ENCODE measurements around the gene TMTC1.

The TMTC1 gene

DNA sequence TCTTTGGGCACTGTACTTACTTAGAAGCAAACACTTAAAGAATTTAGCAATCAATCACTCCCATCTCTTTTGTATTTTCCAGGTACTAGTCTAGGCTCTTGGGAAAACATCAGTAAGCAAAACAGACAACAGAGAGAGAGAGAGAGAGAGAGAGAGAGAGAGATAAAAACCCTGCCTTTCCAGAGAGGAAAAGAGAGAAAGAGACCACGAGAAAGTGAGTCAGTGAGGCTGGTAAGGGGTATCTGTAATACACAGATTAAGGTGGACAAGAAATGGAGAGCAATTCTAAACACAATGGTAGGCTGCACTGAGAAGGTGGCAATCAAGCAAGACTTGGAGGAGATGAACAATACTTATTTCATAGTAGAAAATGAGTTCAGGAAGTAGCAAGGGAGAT, 166.3 kb downstream of the TMTC1 start:
- DNase-seq, result no peak

DNA sequence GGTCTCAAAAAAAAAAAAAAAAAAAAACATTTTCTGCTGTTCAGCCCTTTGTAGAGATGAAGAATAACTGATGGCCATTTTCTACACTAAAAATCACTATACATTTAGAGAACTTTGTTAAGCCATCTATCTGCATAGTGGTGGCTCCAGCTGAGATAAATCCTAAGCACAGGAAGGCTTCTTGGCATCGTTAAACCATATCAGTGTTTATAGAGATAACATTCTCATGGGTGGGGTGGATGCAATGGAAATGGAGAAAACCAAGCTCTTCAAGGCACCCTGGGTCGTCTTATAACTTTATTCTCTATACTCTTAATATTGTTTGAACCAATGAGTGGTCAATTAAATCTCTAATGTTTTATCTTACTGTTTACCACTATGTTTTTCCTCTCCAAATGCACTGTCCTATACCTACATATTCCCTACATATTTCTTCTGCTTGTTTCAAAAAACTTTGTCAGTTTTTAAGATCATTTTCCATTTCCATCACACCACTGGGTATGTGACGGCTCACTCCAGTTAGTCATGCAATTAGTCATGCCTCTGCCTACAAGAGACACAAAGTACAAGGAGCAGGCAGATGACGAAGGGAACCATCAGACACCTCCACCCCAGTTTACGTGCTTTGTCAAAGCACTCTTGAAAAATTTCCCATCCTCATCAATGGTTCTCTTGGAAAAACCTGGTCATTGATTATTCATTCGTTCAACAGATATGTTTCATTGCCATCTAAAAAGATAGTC, 166.9 kb downstream of the TMTC1 start:
- peak in 1 of 56 donors; percentile 11 for DNase-seq

DNA sequence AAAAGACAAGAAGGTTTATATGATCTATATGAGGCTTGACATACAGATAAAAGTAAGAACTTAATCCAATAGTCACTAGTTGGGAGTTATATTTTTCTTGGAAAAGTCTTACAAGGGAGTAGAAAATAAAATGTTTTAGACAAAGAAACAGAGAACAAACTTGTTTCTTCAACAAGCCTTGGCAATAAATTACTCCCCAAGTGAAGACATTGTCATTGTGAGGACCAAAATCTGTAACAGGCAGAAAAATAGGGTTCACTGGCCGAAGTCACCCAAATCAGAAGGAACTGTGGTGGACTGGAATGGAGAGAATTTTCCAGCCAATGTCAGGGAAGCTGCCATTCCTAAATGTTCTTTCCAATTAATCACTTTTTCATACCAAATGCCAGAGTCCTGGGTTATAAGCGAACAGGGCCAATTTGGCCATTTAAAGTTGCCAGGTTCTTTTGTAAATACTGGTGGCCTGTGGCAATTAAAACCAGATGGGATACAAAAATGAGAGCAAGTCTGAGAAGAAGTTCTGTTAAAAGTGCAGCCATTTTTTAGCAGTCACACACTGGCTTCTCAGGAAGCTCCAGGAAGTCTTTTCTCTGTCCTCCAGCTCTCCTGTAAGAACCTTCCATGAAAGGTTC, 168.9 kb downstream of the TMTC1 start:
- DNase-seq, result no peak

DNA sequence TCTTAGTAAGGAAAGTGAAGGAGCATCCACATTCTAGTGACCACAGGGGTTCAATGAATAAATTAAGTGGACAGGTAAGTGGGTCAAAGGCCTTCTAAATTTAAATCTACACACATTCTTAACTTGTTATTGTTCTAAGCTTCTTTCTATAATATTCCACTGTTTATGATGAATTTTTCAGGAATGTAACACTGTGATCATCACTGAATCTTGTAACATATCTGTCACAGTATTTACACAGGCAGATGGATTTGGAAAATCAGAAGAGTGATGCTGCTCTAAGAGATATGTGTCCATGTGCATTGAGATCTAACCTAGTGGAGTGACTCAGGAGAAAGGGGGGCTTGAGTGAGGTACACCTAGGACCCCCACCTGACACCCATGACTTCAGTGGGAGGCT, 170.8 kb downstream of the TMTC1 start:
- no peak for DNase-seq

DNA sequence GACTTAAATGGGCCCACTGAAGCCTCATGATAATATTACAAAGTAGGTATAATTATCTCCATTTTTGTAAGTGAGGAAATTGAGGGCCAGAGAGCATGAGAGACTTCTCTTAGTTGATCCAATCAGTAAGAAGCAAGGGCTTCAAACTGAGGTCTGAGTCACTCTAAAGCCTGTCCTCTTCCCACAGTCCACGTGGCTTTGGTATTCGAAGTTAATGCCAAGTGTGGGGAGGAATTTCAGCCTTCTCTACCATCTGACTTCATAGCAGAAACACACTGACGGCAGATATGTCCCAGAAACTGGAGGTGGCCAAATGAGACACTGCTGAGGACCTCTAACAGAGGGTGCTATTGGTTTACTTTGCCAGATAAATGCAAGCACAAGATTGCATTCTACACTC, 171.8 kb downstream of the TMTC1 start:
- DNase-seq, result no peak

DNA sequence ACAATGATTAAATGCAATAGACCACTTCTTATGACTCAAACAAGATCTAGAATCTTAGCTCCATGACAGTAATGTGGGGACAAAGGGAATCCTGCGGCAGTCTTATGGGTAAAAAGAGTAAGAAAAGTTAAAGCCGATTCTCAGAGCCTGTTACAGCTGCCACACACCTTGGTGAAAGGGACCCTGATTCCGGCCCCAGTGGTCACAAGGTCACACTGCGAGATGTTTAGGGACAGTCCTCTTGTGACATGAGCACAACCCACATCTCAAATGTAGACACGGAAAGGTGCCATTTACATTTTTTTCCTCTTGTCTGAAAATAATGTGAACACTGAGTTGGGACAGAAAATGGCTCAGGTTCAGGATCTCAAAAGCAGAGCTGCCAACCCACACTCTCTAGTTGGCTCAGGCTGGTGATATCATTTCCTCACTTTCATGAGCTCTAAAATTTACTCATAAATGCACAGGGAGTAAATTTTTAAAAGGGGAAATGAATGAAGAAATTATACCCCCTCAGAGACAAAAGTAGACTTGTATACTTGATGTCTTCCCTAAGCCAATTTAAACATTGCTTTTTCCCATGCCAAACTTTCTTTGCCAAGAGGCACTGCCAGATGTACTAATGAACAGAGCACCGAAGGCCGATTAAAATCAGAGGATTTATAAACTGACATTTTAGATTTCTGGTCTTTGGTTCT, 173.1 kb downstream of the TMTC1 start:
- DNase-seq, result no peak

DNA sequence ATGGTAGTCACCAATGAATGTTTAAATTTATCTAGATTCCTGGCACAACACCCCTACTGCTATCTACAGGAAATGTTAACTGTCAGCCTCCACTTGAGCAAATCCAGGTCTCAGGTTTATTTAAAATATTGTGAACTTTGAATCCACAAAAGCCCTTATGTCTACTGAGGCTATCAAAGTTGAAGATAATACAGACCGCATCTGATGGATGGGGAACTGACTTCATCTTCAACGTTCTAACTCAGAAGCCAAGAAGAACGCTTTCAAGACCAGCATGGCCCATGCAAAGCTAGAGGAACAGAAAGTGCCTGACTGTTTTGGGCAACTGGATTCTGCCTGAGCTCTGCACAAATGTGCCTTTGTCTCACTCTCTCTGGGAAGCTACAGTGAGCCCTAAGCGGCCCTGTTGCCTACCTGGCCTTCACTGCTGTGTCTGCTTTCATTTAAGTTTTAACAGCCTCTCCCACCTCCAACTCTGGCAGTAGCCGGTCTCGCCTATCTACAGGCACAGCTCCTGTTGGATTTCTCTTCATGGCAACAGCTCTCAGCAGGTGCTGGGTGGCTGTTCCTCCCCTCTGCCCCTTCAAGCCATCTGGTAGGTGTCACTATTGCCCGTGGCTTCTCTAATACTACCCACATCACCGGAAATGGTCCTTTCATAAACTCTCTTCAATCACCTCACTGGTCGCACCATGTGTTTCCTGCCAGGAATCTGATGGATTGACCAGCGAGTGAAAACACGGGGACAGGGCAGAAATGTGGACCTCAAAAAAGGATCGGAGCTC, 174.1 kb downstream of the TMTC1 start:
- DNase-seq, result no peak

DNA sequence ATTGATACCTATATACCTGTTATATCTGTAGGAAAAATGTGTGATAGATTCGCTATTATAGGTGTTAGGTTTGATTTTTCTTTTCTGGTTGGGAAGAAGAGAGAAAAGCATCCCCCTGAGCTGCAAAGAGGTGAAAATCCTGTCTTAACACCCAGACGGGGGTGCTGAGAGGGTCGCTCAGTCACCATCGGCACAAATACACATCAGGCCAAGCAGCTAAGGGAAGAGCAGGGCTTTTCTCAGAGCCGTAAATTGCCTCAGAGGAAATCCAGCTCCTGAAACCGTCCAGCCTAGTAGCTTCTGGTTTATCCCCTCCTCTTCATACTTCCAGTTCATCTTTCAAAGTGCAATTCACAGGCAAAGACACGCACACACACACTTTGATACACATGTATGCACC, 175.2 kb downstream of the TMTC1 start:
- DNase-seq, result no peak

DNA sequence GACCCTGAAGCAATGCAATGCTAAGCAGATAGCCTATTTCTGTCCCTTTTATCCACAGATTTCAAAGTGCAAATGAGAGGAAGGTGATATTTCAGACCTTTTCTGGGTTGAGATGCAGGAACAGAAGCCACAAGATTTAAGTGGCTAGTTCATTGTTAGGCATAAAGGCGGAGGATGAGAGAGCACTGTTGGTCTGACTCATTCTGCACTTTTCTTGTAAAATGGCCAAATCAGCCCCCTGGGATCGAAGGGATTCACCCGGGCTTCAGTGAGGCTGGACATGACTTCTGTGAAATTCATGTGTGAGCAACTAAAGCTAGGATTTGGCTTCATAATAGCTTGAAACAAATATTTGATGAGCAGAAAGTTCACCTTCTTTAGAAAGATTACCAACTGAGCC, 184.4 kb downstream of the TMTC1 start:
- no peak for DNase-seq

DNA sequence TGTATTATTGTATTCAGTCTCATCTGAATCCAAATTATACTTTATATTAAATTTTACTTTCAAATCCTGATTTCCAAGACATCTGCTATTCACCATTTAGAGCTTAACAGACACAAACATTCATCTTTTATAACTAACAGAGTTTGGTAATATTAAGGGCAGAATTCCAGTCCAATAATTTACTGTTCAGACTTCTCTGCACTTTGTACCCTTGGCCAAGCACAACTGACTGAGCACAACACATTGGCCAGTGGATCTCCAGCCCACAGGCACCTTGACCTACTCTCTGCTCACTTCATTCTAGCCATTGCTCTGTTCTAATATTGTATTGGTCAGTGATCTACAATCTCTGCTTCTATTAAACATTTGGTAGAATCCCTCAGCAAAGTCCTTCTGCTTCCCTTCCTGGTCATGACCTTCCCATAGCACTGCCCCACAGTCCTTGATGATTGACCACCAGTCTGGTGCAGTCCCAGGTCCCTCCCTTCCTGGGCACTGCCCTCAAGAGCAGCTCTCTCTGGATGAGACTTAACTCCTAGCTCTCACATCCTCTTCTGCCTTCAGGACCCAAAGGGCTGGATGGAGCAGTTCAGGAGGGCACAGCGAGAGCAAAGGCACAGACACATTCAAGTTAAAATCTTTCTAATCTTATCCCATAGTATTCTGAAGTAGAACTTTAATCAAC, 188.5 kb downstream of the TMTC1 start:
- DNase-seq, result no peak

DNA sequence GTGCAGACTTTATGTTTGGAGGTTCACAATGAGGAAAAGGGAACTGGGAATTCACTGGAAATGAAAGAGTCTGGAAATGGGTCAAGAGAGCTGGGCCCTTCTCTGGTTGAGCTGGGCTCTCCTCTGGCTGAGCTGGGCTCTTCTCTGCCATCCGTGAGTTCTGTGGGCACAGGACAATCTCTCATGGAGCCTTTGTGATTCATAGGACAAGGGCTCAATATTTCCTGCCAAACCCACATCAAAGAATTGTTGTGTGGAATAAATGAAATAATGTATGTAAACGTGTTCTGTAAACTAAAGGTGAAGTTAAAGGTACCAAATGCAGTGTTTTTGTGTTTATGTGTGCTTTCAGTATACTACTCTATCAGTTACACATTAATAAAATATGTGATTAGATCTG, 190.7 kb downstream of the TMTC1 start:
- no peak for DNase-seq

DNA sequence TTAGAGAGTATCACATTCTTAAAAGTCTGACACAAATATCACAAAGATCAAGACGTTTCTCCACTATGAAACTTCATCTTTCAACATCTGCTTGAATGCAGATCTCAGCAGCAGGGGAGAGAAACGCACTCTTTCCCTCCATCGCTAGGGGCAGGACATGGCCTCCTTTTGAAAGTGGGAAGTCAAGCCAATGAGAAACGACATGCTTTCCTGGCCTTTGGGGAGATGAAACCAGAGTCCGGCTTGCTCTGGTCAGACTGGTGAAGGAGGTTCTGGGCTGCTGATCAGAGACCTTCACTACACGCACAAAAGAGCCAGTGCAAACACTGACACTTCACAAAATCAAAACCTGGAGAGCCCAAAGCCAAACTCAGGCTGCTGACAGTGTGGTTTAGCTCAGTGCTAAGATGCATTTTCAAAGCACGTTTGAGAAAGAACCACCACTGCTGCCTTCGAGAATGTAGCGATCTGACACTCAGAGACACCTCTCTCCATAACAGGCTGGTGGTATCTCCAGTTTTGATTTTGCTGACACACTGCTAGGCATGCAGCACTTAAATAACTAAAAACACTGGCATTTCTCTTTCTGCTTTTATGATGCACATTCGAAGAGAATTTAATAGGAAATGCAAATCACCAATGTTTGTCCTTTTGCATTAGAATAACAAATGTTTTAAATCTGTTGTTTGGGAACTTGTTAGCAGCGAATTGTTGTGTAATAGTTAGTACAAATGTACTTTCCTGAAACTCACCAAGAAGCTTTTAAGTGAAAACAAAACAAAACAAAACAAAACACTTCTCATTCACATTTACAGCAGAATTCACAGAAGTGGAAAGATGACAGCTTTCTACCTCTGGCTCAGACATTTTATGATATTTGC, 192.4 kb downstream of the TMTC1 start:
- DNase-seq, result no peak

DNA sequence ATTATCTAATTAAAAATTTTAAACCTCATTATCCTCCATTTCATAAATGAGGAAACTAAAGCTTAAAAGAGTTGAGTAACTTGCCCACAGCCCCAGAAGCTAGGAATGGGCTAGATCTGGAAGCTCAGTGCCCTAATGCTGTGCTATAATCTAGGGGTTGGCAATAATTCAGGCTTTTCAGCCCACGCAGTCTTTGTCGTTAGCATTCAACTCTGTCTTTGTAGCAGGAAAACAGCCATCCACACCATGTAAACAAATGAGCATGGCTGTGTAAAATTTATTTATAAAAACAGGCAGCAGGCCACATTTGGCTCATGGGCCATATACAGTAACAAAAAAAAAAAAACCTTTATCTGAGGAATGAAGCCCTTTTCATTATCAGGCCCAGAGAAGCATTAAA, 193.9 kb downstream of the TMTC1 start:
- no peak for DNase-seq

DNA sequence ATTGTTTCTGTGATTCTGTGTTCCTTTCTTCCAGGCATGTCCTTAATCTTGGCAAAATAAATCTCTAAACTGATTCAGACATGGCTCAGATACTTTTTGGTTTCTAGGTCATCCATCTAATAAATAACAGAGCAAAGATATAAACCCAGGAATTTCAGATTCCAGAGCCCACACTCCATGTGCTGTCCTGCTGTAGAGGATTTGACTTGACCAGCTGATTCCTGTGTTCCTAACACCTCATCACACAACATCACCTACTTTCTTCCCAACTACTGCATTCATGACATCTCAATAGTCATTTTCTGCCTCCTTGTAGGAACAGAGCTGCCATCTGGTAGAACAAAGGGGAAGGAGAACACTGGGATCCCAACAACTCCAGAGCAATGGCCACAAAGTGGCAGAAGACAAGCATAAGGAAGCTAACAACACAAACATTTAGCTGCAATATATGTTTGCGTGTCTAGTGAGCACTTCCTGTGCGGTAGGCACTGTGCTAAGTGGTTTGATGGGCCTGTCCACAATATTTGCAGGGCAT, 194.4 kb downstream of the TMTC1 start:
- no peak for DNase-seq

DNA sequence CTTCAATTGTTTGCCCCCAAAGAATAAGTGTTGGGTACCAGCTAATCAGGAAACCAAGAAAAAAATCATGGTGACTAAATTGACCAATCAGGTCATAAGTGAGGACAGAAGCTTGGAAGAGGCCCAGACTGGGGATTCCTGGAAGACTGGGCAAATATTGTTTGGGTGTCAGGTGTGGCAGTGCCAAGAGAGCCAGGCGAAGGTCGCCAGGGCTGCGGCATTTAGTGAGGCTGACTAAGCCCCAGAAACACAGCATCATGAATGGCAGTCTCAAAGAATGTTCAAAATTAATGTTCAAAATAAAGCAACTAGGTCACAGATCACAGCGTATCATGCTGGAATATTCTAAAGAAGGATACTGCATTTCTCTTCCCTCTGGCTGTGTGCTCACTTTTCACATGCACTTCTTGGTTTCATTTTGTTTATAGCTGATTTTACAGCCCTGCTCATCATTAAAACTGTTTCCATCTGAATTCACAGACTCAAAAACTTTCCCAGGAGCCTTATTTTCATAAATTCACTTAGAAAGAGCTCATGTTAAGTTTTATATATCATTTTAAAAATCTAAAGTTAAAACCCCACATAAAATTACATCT, 201.0 kb downstream of the TMTC1 start:
- DNase-seq, result peak in 4 of 56 donors; percentile 6 to 25 (median 13)

DNA sequence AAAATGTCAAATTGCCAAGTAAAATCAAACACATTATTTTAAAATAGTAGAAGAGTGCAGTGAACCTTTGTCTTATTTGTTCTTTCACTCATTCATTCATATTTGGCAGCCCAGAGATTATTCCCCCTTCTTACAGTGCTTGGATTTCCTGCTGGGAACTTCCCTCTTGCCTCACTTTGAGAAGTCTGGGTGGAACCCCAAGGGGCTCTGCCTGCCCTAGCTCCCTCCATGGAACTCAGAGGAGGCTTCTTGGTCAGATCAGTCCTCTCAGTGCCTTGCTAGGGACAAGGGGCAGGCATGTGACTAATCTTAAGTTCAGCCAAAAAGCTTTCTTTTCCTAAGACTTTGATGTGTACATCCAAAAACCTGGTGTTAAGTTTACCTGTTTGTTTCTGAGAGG, 201.6 kb downstream of the TMTC1 start:
- no peak for DNase-seq

DNA sequence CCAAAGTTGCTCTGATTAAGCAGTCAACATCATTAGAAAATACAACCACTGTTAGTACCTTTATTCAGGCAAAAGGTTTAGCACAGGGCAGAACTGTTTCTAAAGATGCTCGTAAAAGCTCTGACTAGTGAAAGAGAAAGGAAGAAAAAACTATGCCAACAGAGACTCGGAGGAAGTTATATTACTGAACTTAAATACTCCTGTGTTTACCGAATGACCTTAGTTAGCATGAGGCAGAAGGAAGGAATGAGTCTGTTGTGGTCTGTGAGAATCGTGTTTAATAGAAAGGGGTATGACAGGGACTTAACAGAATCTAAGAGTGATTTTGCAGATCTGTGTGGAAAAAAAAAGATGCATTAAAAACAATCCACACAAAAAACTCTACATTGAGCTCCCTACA, 202.1 kb downstream of the TMTC1 start:
- DNase-seq, result no peak

DNA sequence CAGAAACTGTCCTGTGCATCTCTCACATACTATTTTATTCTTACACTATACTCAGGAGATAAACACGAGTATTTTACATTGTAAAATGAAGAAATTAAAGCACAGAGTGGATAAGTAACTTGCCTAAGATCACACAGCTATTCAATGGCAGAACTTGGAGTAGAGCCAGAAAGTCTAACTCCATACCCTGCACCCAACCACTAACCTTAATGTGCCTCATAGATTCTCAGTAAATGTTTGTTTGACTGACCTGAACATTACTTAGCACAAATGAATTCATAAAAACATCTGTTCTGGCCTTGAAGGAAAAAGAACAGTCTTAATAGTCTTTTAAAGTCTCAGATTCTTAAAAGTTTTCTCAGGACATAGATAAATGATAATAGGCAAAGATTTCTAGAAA, 202.8 kb downstream of the TMTC1 start:
- DNase-seq, result no peak

DNA sequence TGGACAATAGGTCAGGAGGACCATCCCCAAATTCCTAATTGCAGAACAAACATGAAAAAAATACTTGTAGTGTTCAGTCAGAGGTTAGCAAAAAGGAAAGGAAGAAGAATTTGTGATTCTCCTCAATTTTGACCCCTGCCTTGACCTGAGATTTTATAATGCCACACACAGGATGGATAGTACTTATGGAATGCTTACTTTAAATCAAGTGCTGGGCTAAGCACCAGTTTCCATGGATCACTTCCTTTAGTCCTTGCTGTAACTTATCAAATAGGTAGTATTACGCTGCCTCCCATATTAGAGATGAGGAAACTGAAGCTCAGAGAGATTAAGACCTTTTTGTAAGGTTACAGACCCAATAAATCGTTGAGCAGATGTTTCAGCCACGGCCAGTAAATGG, 205.0 kb downstream of the TMTC1 start:
- DNase-seq, result no peak

DNA sequence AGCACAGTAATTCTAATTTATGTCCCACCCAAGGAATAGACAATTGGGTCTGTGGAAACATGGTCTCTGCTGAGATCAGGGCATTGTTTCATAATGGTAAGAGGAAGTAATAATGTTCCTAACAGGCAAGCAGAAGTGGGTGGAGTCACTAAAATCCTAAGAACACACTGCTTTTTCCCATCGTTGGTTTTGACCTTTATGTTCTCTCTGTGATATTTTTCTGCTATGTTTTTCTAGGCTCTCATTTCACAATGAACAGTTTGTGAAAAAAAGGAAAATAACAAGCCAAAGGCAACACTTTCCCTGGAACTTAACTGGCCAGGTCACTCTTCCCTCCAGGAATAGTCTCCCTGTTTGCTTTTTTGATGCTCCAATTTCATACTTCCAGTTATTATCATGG, 205.7 kb downstream of the TMTC1 start:
- DNase-seq, result no peak

Data from amygdala (tissue), 56 donors.